HepG2 (cell line): Measurements from ENCODE around the gene RNF149. TPM values are rescaled to one million over a fixed set of nuclear protein-coding genes. Genes with fewer than 3 reads are reported as not detected.
A peak's percentile ranks its signal among the peaks of the same experiment; 100 is the strongest.

Experiments
- HCFC1 ChIP-seq: fragments of 150-350 bp; IDR thresholded peaks from 2 replicates; pipeline ENCODE4 v1.6.1; 2014; ENCODE audit warnings: low read depth, low read length
- JDP2 ChIP-seq: sonication (generic); formaldehyde crosslinking; IDR thresholded peaks from 2 replicates; pipeline ENCODE4 v1.8.1; 2022; ENCODE audit warnings: missing genetic modification reagents, borderline replicate concordance
- KLF13 ChIP-seq: sonication (generic); formaldehyde crosslinking; IDR thresholded peaks from 2 replicates; pipeline ENCODE4 v1.4.0; 2020; ENCODE audit warnings: mild to moderate bottlenecking, missing genetic modification reagents
- KMT2A ChIP-seq: sonication (generic); formaldehyde crosslinking; IDR thresholded peaks from 2 replicates; pipeline ENCODE4 v1.4.0; 2020; ENCODE audit warnings: missing genetic modification reagents
- MAF1 ChIP-seq: sonication (generic); formaldehyde crosslinking; IDR thresholded peaks from 2 replicates; pipeline ENCODE4 v1.5.0; 2020; ENCODE audit warnings: missing genetic modification reagents, borderline replicate concordance
- PLSCR1 ChIP-seq: sonication (generic); formaldehyde crosslinking; IDR thresholded peaks from 2 replicates; pipeline ENCODE4 v1.5.0; 2020; ENCODE audit warnings: missing genetic modification reagents, mild to moderate bottlenecking, borderline replicate concordance
- RARA ChIP-seq: IDR thresholded peaks from 2 replicates; pipeline ENCODE4 v1.6.1; 2016; ENCODE audit warnings: missing genetic modification reagents, missing compliant biosample characterization
- RARG ChIP-seq: sonication (generic); formaldehyde crosslinking; IDR thresholded peaks from 2 replicates; pipeline ENCODE4 v1.4.0; 2020; ENCODE audit warnings: low read depth, mild to moderate bottlenecking, missing genetic modification reagents
- STAG1 ChIP-seq: sonication (generic); formaldehyde crosslinking; IDR thresholded peaks from 2 replicates; pipeline ENCODE4 v1.4.0; 2020; ENCODE audit warnings: missing genetic modification reagents
- TAF15 ChIP-seq: fragments of 200-400 bp; formaldehyde crosslinking; IDR thresholded peaks from one replicate; pipeline ENCODE4 v1.6.1; 2018; ENCODE audit warnings: mild to moderate bottlenecking, low read depth, low read length; ENCODE audit not compliant: poor library complexity, severe bottlenecking
- TOPORS ChIP-seq: sonication (generic); formaldehyde crosslinking; IDR thresholded peaks from 2 replicates; pipeline ENCODE4 v1.8.0; 2023; ENCODE audit warnings: mild to moderate bottlenecking, missing genetic modification reagents
- ZNF224 ChIP-seq: sonication (generic); formaldehyde crosslinking; IDR thresholded peaks from 2 replicates; pipeline ENCODE4 v1.5.0; 2020; ENCODE audit warnings: mild to moderate bottlenecking, missing genetic modification reagents
- ZNF280B ChIP-seq: sonication (generic); formaldehyde crosslinking; IDR thresholded peaks from 2 replicates; pipeline ENCODE4 v1.5.0; 2020; ENCODE audit warnings: missing genetic modification reagents, mild to moderate bottlenecking, borderline replicate concordance
- ZNF430 ChIP-seq: sonication (generic); formaldehyde crosslinking; IDR thresholded peaks from 2 replicates; pipeline ENCODE4 v1.9.0; 2021; ENCODE audit warnings: mild to moderate bottlenecking, missing genetic modification reagents
- polyA plus RNA-seq, 8 experiments: library from polyadenylated mRNA; depleted of rRNA in 3 of 8; stranded (reverse) in 7 of 8; unstranded in 1 of 8; fragments of >200 nt; fragmentation: Illumina TruSeq in 4 of 8; extraction: Trizol in 4 of 8; gene quantifications; 2 replicates each; pipeline versions ENCODE4 v1.2.1 to v1.2.3, GENCODE V29; 2011 to 2016; ENCODE audit warnings: low read depth in 4 of 8, missing spikeins in 1 of 8, mixed read lengths in 1 of 8; ENCODE audit not compliant: insufficient read depth in 1 of 8
- total RNA-seq, 5 experiments: library from RNA; depleted of rRNA; stranded (reverse); fragments of >200 nt; fragmentation: Illumina TruSeq; extraction: Trizol; gene quantifications; 2 replicates each; pipeline ENCODE4 v1.2.3, GENCODE V29; 2016; ENCODE audit warnings: low read depth in 1 of 5
- TF ChIP-seq, protein P1 (sequence below): sonication (generic); formaldehyde crosslinking; IDR thresholded peaks from 2 replicates; pipeline ENCODE4 v1.5.1; 2020; ENCODE audit warnings: mild to moderate bottlenecking, missing genetic modification reagents, borderline replicate concordance
- TF ChIP-seq, protein P2 (sequence below): sonication (generic); formaldehyde crosslinking; IDR thresholded peaks from 2 replicates; pipeline ENCODE4 v1.8.0; 2022; ENCODE audit warnings: mild to moderate bottlenecking, missing genetic modification reagents, moderate library complexity
- TF ChIP-seq, protein P3 (sequence below): sonication (generic); formaldehyde crosslinking; IDR thresholded peaks from 2 replicates; pipeline ENCODE4 v1.8.1; 2023; ENCODE audit warnings: mild to moderate bottlenecking, moderate library complexity, missing genetic modification reagents

RNF149 gene
- total and polyA plus RNA-seq, 2 of the 13 experiments (the other 11 are each of a cell fraction or from before 2014, with no cell fraction given): 87.6 to 109 TPM

- TF ChIP-seq, protein P1, sequence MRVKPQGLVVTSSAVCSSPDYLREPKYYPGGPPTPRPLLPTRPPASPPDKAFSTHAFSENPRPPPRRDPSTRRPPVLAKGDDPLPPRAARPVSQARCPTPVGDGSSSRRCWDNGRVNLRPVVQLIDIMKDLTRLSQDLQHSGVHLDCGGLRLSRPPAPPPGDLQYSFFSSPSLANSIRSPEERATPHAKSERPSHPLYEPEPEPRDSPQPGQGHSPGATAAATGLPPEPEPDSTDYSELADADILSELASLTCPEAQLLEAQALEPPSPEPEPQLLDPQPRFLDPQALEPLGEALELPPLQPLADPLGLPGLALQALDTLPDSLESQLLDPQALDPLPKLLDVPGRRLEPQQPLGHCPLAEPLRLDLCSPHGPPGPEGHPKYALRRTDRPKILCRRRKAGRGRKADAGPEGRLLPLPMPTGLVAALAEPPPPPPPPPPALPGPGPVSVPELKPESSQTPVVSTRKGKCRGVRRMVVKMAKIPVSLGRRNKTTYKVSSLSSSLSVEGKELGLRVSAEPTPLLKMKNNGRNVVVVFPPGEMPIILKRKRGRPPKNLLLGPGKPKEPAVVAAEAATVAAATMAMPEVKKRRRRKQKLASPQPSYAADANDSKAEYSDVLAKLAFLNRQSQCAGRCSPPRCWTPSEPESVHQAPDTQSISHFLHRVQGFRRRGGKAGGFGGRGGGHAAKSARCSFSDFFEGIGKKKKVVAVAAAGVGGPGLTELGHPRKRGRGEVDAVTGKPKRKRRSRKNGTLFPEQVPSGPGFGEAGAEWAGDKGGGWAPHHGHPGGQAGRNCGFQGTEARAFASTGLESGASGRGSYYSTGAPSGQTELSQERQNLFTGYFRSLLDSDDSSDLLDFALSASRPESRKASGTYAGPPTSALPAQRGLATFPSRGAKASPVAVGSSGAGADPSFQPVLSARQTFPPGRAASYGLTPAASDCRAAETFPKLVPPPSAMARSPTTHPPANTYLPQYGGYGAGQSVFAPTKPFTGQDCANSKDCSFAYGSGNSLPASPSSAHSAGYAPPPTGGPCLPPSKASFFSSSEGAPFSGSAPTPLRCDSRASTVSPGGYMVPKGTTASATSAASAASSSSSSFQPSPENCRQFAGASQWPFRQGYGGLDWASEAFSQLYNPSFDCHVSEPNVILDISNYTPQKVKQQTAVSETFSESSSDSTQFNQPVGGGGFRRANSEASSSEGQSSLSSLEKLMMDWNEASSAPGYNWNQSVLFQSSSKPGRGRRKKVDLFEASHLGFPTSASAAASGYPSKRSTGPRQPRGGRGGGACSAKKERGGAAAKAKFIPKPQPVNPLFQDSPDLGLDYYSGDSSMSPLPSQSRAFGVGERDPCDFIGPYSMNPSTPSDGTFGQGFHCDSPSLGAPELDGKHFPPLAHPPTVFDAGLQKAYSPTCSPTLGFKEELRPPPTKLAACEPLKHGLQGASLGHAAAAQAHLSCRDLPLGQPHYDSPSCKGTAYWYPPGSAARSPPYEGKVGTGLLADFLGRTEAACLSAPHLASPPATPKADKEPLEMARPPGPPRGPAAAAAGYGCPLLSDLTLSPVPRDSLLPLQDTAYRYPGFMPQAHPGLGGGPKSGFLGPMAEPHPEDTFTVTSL (CRISPR knock-in tag): 0 out of 2 replicates have a peak, but pooled peaks have one; percentile 5
- TF ChIP-seq, protein P2, sequence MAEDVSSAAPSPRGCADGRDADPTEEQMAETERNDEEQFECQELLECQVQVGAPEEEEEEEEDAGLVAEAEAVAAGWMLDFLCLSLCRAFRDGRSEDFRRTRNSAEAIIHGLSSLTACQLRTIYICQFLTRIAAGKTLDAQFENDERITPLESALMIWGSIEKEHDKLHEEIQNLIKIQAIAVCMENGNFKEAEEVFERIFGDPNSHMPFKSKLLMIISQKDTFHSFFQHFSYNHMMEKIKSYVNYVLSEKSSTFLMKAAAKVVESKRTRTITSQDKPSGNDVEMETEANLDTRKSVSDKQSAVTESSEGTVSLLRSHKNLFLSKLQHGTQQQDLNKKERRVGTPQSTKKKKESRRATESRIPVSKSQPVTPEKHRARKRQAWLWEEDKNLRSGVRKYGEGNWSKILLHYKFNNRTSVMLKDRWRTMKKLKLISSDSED (CRISPR knock-in tag): no peak
- TF ChIP-seq HCFC1 (peak; percentile 48; the same call in 1 of the 2 replicates), PLSCR1 (CRISPR knock-in tag) (no peak), KMT2A (CRISPR knock-in tag) (peak; percentile 98), RARG (CRISPR knock-in tag) (no peak), RARA (CRISPR knock-in tag) (peak; percentile 36; the same call in 1 of the 2 replicates), TAF15 (no peak), ZNF224 (CRISPR knock-in tag) (no peak), TOPORS (CRISPR knock-in tag) (peak; percentile 57; the same call in 1 of the 2 replicates), STAG1 (no peak), ZNF280B (CRISPR knock-in tag) (no peak), MAF1 (CRISPR knock-in tag) (no peak; the same call in 1 of the 2 replicates), ZNF430 (CRISPR knock-in tag) (peak; percentile 70), KLF13 (CRISPR knock-in tag) (no peak), JDP2 (CRISPR knock-in tag) (peak; percentile 37; the same call in 1 of the 2 replicates)
- TF ChIP-seq, protein P3, sequence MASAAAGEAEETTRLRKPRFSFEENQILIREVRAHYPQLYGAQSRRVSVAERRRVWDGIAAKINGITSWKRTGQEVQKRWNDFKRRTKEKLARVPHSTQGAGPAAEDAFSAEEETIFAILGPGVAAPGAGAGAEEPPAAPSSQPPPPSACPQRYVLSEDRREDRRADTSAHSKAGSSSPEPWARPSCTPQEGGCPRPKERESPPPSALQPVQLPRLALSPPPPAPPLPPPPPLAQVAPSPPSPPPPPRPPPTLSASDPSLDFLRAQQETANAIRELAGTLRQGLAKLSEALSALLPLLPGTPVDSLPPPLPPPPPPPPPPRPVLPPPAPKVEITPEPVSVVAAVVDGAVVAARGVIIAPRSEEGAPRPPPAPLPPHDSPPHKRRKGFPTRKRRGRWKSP (CRISPR knock-in tag): peak; percentile 97
These were observed 56.0 kb downstream of the RNF149 start, which contains the start of gene CNOT11 (continued) for GRCh38 chr2:101252408-101253012.
